PFSK-1 (cell line): ENCODE results near the gene TTLL5.

ENCODE experiments used
- REST ChIP-seq, 2 experiments: IDR thresholded peaks; 2 replicates each; pipeline versions ENCODE4 v1.6.1 to v1.8.0; 2011 to 2012; ENCODE audit warnings: low read depth in 2 of 2, low read length in 2 of 2, control low read depth in 1 of 2, inconsistent platforms in 1 of 2, mild to moderate bottlenecking in 1 of 2, moderate library complexity in 1 of 2; ENCODE audit not compliant: insufficient read depth in 1 of 2
- SIN3A ChIP-seq: IDR thresholded peaks from 2 replicates; pipeline ENCODE4 v1.6.1; 2012; ENCODE audit warnings: mild to moderate bottlenecking, low read length, moderate library complexity, borderline replicate concordance; ENCODE audit not compliant: insufficient read depth

- TF ChIP-seq SIN3A (no peak), REST (IDR thresholded peaks at IDR 0.05; ENCODE audit: insufficient read depth in 1 of 2, low read depth in 2 of 2, low read length in 2 of 2) (no peak)
These were observed 164.1 kb downstream of the TTLL5 start for GRCh38 chr14:75825147-75825592.
